HG03442 (cell line): Measurements from ENCODE around the gene FBH1.
"Not testable (repeated sequence)": the region's sequence is repeated elsewhere in the genome, so short reads cannot be mapped to it uniquely, and the experiment has no call there.

ENCODE experiments used
- ATAC-seq: cut with Tn5 transposase; IDR thresholded peaks from one replicate; pipeline ENCODE4 v1.9.1; 2021; ENCODE audit warnings: mild to moderate bottlenecking, moderate library complexity; ENCODE audit not compliant: unreplicated experiment

Gene FBH1

DNA sequence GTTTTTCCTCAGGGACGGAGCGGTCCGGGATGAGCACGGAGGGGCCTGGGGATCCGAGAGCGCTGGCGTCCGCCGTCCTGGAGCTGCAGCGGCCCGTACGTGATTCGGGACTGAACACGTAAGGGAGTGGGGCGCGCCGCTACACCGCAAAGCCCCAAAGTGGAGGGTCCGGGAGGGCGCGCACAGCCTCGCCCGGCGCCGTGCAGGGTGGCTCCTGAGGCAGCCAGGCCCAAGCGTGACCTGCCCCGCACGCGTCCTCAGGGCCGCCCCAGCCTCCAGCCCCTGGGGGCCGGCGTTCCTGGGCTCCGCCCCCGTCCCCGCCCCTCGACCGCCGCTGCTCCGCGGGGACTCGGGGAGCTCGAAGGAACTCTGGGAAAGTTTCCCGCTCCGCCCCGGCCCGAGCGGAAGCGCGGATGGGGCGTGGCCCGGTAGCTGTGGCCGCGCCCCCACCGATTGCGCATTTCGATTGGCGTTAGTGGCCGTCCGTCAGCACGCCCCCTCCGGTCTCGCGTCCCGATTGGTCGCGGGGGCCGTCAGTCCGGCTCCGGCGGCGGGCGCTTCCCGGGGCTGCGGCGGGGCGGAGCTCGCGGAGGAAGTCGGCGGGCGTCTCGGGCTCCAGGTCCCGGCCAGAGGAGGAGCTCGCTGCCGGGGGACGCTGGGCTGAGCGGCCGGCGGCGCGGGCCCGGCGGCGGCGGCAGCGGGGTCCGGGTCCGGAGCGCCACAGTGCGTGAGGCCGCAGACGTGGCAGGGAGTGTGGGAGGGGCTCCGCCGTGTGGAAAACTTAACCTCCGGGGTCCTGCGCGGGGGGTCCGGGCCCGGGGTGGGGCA, at the start of gene FBH1, which contains the start of gene ANKRD16:
Gene FBH1 (plus strand): TSS at position 620 of the 828 bp plus-strand sequence. CDS start 103 bp downstream, at position 723.
Gene ANKRD16 (minus strand): TSS at position 270 of the 828 bp plus-strand sequence. CDS start 539 bp downstream, outside the sequence.
- ATAC-seq: peak; percentile 85

DNA sequence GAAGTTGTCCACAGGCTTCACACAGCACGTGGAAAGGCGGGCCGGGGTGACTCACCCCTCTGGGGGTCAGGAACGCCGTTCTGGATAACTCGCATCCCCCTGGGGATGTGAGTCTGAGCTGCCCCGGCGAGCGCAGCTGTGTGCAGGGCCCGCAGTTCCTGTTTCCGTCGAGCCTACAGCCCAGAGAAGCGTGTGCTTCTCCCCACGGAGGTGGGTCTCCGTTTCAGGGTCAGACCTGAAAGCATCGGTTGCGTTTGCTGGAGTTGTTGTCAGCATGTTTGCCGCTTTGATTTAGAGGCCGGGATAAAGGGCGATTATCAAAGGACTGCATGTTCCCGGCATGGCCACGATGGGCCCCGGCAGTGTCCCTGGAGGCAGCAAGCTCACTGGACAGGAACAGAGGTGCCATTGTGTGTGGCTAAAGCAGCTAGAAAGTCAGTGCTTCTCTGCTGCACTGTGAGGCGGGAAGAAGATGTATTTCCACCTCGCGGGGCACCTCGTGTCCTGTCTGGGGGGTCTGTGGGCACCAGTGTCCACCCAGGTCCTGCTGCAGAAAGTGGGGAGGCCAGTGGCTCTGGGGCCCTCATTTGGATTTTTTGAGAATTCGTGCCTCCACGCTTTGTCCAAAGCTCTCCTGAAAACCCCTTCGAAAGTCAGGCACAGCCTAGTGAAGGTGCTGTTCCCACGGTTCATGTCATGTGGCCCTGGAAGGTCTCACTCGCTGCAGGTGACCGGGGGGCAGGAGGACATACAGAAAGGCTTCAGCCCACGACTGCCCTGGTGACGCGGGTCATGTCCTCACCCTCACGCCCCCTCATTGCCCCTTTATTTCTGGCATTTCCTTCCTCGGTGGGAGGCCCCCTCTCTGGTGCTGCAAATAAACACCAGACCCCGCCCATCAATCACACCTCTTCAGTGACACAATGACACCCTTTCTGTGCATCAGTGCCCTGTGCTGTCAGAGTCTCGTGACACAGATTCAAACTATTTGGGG, 49.4 kb upstream of the FBH1 start:
- peak; percentile 70 for ATAC-seq

DNA sequence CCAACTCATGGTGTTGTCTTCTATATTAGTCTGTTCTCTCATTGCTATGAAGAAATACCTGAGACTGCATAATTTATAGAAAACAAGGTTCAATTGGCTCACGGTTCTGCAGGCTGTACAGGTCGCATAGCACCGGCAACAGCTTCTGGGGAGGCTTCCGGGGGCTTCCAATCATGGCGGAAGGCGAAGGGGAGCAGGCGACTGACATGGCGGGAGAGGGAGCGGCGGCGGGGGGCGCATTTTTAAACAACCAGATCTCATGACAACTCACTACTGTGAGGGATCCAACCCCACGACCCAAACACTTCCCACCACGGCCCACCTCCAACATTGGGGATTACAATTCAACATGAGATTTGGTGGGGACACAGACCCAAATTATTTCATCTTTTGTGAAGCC, 48.1 kb upstream of the FBH1 start:
- ATAC-seq: no peak

GRCh38 chr10:5843686-5844344, 46.2 kb upstream of the FBH1 start:
- no peak for ATAC-seq

DNA sequence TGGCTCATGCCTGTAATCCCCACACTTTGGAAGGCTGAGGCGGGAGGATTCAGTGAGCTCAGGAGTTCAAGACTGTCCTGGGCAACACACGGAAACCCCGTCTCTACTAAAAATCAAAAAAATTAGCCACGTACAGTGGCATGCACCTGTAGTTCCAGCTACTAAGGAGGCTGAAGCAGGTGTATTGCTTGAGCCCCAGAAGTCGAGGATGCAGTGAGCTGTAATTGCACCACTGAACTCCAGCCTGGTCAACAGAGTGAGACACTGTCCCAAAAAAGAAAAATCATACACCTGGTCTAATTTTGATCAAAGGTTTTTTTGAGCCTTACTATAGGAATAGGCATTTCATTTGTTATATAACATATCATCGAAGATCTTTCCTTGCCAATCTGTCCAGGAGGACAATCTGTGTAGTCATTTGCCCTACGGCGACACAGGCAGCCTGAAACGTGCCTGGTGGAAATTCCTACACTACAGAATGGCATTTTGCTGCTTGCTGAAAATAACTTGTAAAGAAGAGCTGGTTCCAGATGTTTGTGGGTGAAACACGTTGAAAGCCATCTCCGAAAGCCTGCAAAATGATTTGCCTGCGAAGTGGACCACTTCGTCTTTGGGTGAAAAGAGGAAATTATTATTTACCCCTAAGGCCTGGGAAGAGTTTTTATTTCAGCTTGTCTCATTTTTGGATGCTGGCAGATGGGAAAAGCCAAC, 45.5 kb upstream of the FBH1 start:
- no peak for ATAC-seq

DNA sequence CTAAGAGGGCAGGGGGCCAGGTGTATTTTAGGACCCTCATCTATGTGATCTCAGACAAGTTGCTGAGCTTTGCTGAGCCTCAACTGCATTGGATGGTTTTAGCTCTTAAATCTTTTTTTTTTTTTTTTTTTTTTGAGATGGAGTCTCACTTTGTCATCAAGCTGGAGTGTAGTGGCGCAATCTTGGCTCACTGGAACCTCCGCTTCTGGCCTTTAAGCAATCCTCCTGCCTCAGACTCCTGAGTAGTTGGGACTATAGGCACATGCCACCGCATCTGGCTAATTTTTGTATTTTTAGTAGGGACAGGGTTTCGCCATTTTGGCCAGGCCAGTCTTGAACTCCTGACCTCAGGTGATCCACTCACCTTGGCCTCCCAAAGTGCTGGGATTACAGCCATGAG, 43.4 kb upstream of the FBH1 start:
- ATAC-seq: not testable (repeated sequence)

DNA sequence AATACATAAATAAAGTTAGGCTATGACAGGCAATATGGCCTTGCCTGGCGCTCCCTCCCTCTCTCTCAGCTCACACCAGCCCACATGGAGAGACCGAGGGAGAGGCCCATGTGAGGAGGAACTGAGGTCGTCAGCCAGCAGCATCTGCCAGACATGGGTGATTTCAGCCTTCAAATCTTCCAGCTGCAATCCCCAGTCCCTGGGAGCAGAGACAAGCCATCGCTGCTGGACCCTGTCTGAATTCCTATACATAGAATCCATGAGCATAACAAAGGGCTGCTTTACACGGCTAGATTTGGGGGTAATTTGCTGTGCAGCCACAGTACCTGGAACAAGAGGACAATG, 35.9 kb upstream of the FBH1 start:
- ATAC-seq: no peak

DNA sequence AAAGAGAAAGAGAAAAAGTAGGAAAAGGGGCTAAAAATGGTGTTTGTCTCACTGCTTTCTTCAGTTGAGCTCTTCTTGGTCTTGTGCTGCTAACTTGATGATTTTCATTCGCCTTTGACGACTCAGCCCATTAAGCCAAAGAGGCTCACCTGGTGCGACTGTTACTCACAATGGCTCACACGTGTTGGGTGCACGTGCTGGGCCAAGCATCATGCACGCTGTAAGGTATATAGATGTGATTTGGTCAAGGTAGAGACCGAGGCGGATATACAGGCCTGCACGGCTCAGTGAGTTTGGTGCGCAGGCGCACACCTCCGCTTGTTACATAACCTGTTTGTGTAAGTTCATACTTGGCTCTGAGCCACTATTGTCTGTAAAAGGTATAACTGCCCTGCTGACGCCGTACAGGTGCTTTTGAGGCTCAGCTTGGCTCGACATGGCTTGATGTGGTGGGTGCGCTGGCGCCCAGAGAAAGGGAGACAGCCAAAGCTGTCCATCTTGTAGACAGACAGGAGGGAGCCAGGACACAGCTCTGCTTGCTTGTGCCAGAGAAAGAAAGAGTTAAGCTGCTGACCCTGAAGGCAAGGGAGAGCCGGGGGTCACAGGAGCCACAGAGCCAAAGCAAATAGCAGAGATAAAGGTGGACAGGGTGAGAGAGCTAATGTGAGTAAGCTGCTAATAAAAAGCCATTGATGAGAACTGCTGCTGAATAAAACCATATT, 33.9 kb upstream of the FBH1 start:
- no peak for ATAC-seq

GRCh38 chr10:5856701-5857004, 33.4 kb upstream of the FBH1 start:
- ATAC-seq: no peak

DNA sequence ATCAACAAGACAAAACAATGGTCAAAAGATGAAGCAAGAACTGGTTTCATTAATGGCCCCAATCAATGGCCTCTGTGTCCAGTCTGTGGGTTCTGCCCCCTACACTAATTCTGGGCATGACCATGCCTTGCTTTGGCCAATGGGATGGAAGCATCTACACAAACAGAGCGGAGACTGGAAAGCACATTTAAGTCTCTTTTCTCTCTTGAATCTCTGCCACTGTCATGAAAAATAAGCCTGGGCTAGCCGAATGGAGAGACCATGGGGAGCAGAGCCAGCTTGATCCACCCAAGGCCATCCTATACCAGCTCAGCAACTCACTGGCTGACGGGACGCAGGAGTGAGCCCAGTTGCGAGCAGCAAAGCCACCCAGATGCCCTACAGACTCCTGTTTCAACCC, 31.2 kb upstream of the FBH1 start:
- no peak for ATAC-seq

GRCh38 chr10:5860066-5860465, 30.0 kb upstream of the FBH1 start:
- no peak for ATAC-seq

DNA sequence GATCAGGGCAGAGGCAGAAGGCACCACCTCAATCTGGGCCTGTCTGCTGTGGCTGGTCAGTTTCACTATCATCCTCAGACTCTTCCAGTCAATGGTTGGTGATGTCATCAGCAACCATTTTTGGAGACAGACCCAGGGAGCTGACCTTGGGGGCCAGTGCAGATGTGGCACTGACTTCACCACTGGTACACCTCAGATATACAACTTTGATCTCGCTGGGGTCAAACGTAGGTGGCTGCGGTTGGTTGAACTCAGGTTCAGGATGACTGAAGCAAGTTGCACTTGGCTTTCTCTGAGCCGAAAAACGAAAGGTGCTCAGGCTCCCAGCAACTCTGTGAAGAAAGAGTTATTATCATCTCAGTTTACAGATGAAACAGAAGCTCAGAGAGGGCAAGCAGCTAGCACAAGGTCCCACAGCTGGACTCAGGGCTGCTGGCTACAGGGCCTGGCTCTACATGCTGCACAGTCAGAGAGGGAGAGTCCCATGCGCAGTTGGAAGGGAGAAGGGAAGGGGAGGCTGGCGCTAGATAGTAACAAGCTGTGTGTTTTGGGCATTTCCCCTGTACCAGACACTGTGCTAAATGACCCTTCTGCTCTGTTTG, 27.6 kb upstream of the FBH1 start:
- ATAC-seq: peak; percentile 96

DNA sequence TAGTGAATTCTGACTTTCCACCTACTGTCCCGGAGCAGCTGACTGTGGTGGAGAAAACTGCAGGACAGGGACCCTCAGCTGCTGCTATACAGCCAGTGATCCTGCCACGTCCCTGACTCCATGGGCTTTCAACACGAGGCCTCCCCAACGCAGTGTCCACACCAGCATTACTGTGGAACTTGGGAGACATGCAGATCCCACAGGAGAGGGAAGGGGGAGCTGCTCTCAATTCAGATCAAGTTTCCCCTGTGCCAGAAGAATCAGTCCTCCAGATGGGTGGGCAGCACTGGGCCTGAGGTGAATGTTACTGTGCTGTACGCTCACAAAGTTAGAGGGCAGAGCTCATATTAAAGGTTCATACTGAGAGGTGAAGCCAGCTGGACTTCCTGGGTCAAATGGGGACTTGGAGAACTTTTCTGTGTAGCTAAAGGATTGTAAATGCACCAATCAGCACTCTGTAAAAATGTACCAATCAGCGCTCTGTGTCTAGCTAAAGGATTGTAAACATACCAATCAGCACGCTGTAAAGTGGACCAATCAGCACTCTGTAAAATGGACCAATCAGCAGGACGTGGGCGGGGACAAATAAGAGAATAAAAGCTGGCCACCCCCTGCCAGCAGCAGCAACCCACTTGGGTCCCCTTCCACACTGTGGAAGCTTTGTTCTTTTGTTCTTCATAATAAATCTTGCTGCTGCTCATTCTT, 26.9 kb upstream of the FBH1 start:
- ATAC-seq: not testable (repeated sequence)

GRCh38 chr10:5866451-5867081, 23.5 kb upstream of the FBH1 start:
- not testable (repeated sequence) for ATAC-seq

- ATAC-seq: not testable (repeated sequence)
Measured at GRCh38 chr10:5867091-5867615, 22.9 kb upstream of the FBH1 start.

- ATAC-seq: not testable (repeated sequence)
Measured at GRCh38 chr10:5868383-5868782, 21.7 kb upstream of the FBH1 start.

- ATAC-seq: no peak
Measured at GRCh38 chr10:5869156-5869555, 20.9 kb upstream of the FBH1 start.

GRCh38 chr10:5871596-5871995, 18.4 kb upstream of the FBH1 start:
- ATAC-seq: no peak
